ENCODE results near the gene CHD2.

The CHD2 gene

DNA sequence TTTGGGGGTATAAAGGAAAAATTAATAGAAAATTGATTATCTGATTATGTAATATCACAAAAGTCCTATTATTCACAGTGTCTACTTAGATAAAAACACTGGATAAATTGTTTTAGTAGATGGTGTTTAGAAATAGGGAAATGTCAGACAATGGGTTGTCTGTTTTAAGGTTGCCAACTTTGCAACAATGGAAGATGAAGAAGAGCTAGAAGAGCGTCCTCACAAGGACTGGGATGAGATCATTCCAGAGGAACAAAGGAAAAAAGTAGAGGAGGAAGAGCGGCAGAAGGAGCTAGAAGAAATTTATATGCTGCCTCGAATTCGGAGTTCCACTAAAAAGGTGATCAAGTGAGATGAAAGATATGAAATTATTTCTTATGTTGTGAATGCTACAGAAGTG lies 84.0 kb downstream of the CHD2 start:
- no peak for FAIRE-seq
- no peak for DNase-seq (ENCODE audit: insufficient read length, low spot score)
- TF ChIP-seq POLR2AphosphoS5 (IDR thresholded peaks at IDR 0.05; ENCODE audit: low read depth, low read length): no peak
- no peak for TF ChIP-seq POU2F2 (IDR thresholded peaks at IDR 0.05; ENCODE audit: low read depth, low read length)
- TF ChIP-seq PAX5 (IDR thresholded peaks at IDR 0.05; ENCODE audit: insufficient read depth, low read length, severe bottlenecking): no peak
- TF ChIP-seq SPI1 (IDR thresholded peaks at IDR 0.05; ENCODE audit: low read depth, low read length): no peak
- no peak for TF ChIP-seq TAF1 (IDR thresholded peaks at IDR 0.05; ENCODE audit: low read depth, low read length)

GRCh38 chr15:92989470-92989869 lies 89.3 kb downstream of the CHD2 start:
- DNase-seq (ENCODE audit: insufficient read length, low spot score) (no peak), FAIRE-seq (peak; percentile 60)
- TF ChIP-seq POLR2A (IDR thresholded peaks at IDR 0.05; ENCODE audit: low read depth, low read length) (no peak), SPI1 (IDR thresholded peaks at IDR 0.05; ENCODE audit: low read depth, low read length) (peak; percentile 78), TAF1 (IDR thresholded peaks at IDR 0.05; ENCODE audit: low read depth, low read length) (no peak), POU2F2 (IDR thresholded peaks at IDR 0.05; ENCODE audit: low read depth, low read length) (no peak), POLR2AphosphoS5 (IDR thresholded peaks at IDR 0.05; ENCODE audit: low read depth, low read length) (no peak), PAX5 (IDR thresholded peaks at IDR 0.05; ENCODE audit: insufficient read depth, low read length, severe bottlenecking) (no peak)

DNA sequence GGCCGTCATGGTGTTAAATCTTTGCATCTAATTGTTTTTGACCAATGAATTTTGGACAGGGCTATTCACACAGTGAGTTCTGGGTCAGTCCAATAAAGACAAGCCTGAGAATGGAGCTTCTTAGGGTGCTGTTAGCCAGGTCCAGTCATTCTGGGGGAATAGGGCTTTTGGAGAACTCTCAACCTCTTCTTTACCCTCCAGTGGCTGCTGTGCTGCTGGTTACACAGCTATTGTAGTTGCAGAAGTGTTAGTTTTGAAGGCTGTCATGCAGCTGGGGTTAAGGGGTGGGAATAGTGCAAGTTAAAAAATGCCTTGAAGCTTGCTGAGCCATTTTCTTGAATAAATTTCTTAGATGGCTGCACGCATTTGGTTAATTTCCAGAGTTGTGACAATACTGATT lies 89.9 kb downstream of the CHD2 start:
- TF ChIP-seq TAF1 (IDR thresholded peaks at IDR 0.05; ENCODE audit: low read depth, low read length) (no peak), POLR2A (IDR thresholded peaks at IDR 0.05; ENCODE audit: low read depth, low read length) (no peak), PAX5 (IDR thresholded peaks at IDR 0.05; ENCODE audit: insufficient read depth, low read length, severe bottlenecking) (no peak), POLR2AphosphoS5 (IDR thresholded peaks at IDR 0.05; ENCODE audit: low read depth, low read length) (no peak), SPI1 (IDR thresholded peaks at IDR 0.05; ENCODE audit: low read depth, low read length) (no peak), POU2F2 (IDR thresholded peaks at IDR 0.05; ENCODE audit: low read depth, low read length) (no peak)
- DNase-seq (ENCODE audit: insufficient read length, low spot score) (no peak), FAIRE-seq (no peak)

- FAIRE-seq (no peak), DNase-seq (ENCODE audit: insufficient read length, low spot score) (no peak)
- TF ChIP-seq PAX5 (IDR thresholded peaks at IDR 0.05; ENCODE audit: insufficient read depth, low read length, severe bottlenecking): no peak
- no peak for TF ChIP-seq SPI1 (IDR thresholded peaks at IDR 0.05; ENCODE audit: low read depth, low read length)
- TF ChIP-seq TAF1 (IDR thresholded peaks at IDR 0.05; ENCODE audit: low read depth, low read length): no peak
- TF ChIP-seq POLR2A (IDR thresholded peaks at IDR 0.05; ENCODE audit: low read depth, low read length): no peak
- no peak for TF ChIP-seq POLR2AphosphoS5 (IDR thresholded peaks at IDR 0.05; ENCODE audit: low read depth, low read length)
- TF ChIP-seq POU2F2 (IDR thresholded peaks at IDR 0.05; ENCODE audit: low read depth, low read length): no peak
These were observed 92.6 kb downstream of the CHD2 start for GRCh38 chr15:92992720-92993119.

- TF ChIP-seq SPI1 (IDR thresholded peaks at IDR 0.05; ENCODE audit: low read depth, low read length) (no peak), POLR2A (IDR thresholded peaks at IDR 0.05; ENCODE audit: low read depth, low read length) (no peak), POLR2AphosphoS5 (IDR thresholded peaks at IDR 0.05; ENCODE audit: low read depth, low read length) (no peak), TAF1 (IDR thresholded peaks at IDR 0.05; ENCODE audit: low read depth, low read length) (no peak)
- FAIRE-seq (peak; percentile 35), DNase-seq (ENCODE audit: insufficient read length, low spot score) (no peak)
These were observed 97.7 kb downstream of the CHD2 start for GRCh38 chr15:92997821-92998220.

DNA sequence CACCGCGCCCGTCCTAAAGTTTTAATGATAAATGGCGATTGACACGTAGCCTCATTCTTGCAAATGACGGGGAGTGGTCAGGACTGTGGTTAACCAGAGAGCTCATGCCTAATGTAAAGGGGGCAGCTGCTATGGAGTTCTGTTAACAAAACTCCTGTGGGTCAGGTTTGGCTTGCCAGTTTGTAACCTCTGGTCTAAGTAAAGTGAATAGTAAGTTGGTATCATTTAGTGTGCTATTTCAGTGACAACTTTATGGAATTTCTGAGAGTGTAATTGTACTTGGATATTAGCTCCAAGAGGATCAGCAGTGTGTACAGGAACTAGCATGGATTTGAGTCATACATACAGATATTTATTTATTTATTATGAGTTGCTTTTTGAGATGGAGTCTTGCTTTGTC lies 101.0 kb downstream of the CHD2 start:
- FAIRE-seq (no peak), DNase-seq (ENCODE audit: insufficient read length, low spot score) (no peak)
- TF ChIP-seq POLR2A (IDR thresholded peaks at IDR 0.05; ENCODE audit: low read depth, low read length): 0 out of 2 replicates have a peak, but pooled peaks have one; percentile 10
- no peak for TF ChIP-seq PAX5 (IDR thresholded peaks at IDR 0.05; ENCODE audit: insufficient read depth, low read length, severe bottlenecking)

GRCh38 chr15:93001881-93002280 lies 101.8 kb downstream of the CHD2 start:
- FAIRE-seq (no peak), DNase-seq (ENCODE audit: insufficient read length, low spot score) (no peak)
- no peak for TF ChIP-seq SPI1 (IDR thresholded peaks at IDR 0.05; ENCODE audit: low read depth, low read length)
- no peak for TF ChIP-seq POU2F2 (IDR thresholded peaks at IDR 0.05; ENCODE audit: low read depth, low read length)
- TF ChIP-seq POLR2AphosphoS5 (IDR thresholded peaks at IDR 0.05; ENCODE audit: low read depth, low read length): no peak
- no peak for TF ChIP-seq POLR2A (IDR thresholded peaks at IDR 0.05; ENCODE audit: low read depth, low read length)
- no peak for TF ChIP-seq TAF1 (IDR thresholded peaks at IDR 0.05; ENCODE audit: low read depth, low read length)
- TF ChIP-seq PAX5 (IDR thresholded peaks at IDR 0.05; ENCODE audit: insufficient read depth, low read length, severe bottlenecking): no peak

- TF ChIP-seq PAX5 (IDR thresholded peaks at IDR 0.05; ENCODE audit: insufficient read depth, low read length, severe bottlenecking): no peak
- TF ChIP-seq POLR2AphosphoS5 (IDR thresholded peaks at IDR 0.05; ENCODE audit: low read depth, low read length): no peak
- TF ChIP-seq TAF1 (IDR thresholded peaks at IDR 0.05; ENCODE audit: low read depth, low read length): no peak
- no peak for TF ChIP-seq POU2F2 (IDR thresholded peaks at IDR 0.05; ENCODE audit: low read depth, low read length)
- no peak for TF ChIP-seq SPI1 (IDR thresholded peaks at IDR 0.05; ENCODE audit: low read depth, low read length)
- TF ChIP-seq POLR2A (IDR thresholded peaks at IDR 0.05; ENCODE audit: low read depth, low read length): no peak
- DNase-seq (ENCODE audit: insufficient read length, low spot score) (no peak), FAIRE-seq (no peak)
These were observed 105.0 kb downstream of the CHD2 start for GRCh38 chr15:93005133-93005532.

GRCh38 chr15:93007994-93008393 lies 107.9 kb downstream of the CHD2 start:
- DNase-seq (ENCODE audit: insufficient read length, low spot score): no peak
- FAIRE-seq: no peak
- TF ChIP-seq SPI1 (IDR thresholded peaks at IDR 0.05; ENCODE audit: low read depth, low read length): no peak
- no peak for TF ChIP-seq POU2F2 (IDR thresholded peaks at IDR 0.05; ENCODE audit: low read depth, low read length)
- TF ChIP-seq TAF1 (IDR thresholded peaks at IDR 0.05; ENCODE audit: low read depth, low read length): no peak
- no peak for TF ChIP-seq POLR2AphosphoS5 (IDR thresholded peaks at IDR 0.05; ENCODE audit: low read depth, low read length)
- TF ChIP-seq POLR2A (IDR thresholded peaks at IDR 0.05; ENCODE audit: low read depth, low read length): no peak
- no peak for TF ChIP-seq PAX5 (IDR thresholded peaks at IDR 0.05; ENCODE audit: insufficient read depth, low read length, severe bottlenecking)

- DNase-seq (ENCODE audit: insufficient read length, low spot score) (no peak), FAIRE-seq (no peak)
- TF ChIP-seq POLR2AphosphoS5 (IDR thresholded peaks at IDR 0.05; ENCODE audit: low read depth, low read length) (no peak), TAF1 (IDR thresholded peaks at IDR 0.05; ENCODE audit: low read depth, low read length) (no peak), POLR2A (IDR thresholded peaks at IDR 0.05; ENCODE audit: low read depth, low read length) (no peak), POU2F2 (IDR thresholded peaks at IDR 0.05; ENCODE audit: low read depth, low read length) (no peak), PAX5 (IDR thresholded peaks at IDR 0.05; ENCODE audit: insufficient read depth, low read length, severe bottlenecking) (no peak), SPI1 (IDR thresholded peaks at IDR 0.05; ENCODE audit: low read depth, low read length) (no peak)
These were observed 112.7 kb downstream of the CHD2 start for GRCh38 chr15:93012786-93013185.
